Measurements from ENCODE around the gene NDUFAF8.

Gene NDUFAF8

DNA sequence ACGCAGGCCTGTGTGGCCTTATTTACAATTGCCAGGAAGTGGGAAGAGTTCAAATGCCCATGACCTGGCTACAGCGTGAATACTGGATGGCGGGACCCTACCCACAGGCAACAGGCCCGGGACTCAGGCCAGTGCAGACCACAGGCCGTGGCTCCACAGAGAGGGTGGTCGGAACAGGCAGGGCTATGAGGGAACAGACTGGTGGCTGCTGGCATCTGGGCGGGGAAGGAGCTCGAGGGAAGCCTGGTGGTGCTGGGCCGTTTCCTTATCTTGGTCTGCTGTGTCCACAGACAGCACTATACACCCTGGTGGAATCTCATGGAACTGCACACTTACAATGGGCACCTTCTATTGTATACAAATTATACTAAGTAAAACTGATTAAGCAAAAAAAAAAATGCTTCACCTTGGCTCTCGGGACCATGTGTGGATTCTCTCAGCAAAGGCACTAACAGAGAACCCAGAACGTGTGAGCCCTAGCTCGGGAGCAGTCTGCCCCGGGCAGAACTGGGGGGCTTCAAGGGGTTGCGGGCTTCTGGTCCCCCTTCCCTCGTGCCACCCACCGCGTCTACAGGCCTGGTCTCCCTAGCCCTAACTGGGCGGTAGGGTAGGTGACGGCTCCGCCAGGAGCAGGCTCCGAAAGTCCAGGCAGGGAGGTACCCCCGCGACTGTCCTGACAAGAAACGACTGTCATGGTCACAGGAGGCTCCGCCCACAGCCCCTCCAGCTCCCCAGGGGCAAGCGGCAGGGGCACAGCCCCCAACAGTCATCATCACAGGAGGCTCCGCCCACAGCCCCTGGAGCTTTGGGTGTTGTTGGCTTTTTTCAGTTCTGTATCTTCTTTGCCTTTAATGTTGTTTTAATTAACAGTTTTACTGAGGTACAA is 38.2 kb upstream of the NDUFAF8 start:
- peak; percentile 76 for DNase-seq

DNA sequence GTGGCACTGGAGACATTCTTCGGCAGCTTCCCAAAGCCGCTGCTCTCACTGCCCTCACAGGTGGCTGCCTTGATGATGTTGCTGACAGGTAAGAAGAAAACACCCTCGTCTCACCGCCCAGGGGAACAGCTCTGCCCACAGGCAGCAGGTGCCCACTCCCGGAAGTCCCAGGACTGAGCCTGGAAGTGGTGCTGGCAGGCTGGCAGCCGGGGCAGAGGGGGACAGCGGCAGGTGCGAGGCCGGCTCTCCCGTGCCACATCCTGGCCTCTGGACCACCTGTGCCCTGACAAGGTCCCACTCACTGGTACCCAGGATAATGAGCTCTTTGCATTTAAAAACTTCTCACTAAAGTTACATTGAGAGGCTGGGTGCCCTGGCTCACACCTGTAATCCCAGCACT is 36.8 kb upstream of the NDUFAF8 start:
- DNase-seq: no peak

DNA sequence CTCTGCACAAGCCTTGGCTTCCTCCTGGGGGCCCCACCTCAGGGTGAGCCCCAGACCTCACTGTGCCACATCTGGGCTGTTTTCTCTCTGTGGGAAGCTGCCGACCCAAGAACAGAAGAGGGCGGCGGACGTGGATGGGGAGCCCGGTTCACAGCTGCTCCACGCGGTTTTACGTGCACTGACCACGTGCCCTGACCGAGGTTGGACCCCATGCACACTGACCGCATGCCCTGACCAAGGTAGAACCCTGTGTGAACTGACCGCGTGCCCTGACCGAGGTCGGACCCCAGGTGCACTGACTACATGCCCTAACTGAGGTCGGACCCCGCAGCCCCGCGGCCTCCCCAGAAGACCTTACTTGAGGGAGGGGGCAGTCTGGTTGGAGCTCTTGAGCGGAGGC is 36.0 kb upstream of the NDUFAF8 start:
- DNase-seq: no peak

DNA sequence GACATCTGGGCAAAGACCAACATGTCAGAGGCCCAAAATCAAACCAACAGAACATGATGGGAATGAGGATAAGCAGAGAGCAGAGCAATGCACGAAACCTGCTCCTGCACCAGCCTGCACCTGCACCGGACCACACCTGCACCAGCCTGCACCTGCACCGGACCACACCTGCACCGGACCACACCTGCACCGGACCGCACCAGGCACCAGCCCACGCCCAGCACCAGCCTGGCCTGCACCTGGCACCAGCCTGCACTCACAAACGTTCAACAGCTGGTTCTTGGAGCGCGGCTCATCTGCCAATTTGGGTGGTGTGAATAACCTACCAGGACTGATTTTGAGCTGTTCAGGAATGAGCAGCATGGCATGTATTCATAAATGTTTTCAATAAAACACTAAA is 34.5 kb upstream of the NDUFAF8 start:
- no peak for DNase-seq

DNA sequence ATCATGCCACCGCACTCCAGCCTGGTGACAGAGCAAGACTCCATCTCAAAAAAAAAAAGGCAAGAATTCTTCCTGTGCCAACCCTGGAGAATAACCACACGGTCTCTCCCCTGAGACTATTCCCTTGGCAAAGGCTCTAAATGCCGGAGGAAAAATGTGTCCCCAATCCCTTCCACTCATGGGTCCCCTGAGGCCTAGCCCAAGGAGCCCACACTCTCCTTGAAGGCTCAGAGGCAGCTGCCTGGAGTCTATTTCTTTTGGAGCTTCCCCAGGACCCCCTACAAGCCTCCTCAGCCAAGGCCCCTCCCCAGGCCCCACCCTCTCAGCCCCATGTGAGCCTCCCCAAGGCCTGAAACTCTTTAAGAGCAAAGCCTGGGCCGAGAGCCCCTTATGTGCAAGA is 33.0 kb upstream of the NDUFAF8 start:
- no peak for DNase-seq

DNA sequence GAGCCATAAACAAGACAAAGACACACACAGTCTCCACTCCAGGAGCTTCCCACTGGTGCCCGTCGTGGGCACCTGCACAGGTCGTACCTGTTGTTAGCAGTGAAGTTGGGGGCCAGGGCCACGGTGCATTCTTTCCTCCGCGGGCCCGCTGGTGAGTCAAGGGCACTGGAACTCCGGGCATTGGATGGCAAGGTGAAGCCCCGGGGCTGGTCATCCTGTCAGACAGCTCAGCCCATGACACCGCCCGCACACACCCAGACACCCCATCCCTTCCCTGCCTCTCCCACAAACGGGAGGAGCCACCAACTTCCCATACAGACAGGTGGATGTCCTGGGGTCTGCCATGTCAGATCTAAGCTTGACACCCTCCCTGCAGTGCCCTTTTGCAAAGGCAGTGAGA is 32.5 kb upstream of the NDUFAF8 start:
- DNase-seq: no peak

DNA sequence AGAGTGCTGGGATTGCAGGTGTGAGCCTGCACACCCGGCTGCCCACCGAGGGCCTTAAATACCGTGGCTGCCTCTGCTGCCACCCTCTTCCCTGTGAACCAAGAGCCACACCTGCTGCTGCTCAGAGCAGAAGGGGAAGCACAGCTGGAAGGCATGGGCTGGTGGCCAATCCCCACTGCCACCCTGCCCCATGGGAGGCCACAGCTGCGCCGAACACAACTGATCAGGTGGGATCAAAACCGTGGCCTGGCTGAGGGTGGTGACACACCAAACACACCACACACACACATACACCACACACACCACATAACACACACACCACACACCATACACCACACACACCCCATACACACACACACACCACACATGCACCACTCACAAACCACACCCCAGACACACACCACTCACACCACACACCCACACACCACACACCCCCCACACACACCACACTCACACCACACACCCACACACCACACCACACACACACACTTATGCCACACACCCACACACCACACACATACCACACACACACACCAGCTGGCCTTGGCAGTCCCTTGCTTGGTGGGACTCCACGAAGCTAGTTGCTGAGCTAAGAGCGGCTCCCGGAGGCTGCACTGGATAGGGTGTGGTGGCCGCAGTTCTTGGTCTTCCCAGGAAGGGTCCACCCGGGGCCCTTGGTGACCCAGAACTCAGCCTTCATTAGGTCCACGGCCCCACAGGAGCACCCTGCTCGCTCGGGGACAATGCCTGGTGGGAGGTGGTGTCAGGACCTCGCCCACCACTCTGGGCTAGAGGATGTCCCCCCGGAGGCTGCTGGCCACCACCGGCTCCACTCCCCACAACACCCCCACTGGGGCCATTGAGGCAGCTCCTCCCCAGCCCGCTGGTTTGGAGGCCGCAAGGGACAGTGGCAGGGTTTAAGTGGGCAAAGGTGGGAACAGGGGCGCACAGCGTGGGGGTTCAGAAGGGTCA is 31.2 kb upstream of the NDUFAF8 start:
- peak; percentile 80 for DNase-seq

DNA sequence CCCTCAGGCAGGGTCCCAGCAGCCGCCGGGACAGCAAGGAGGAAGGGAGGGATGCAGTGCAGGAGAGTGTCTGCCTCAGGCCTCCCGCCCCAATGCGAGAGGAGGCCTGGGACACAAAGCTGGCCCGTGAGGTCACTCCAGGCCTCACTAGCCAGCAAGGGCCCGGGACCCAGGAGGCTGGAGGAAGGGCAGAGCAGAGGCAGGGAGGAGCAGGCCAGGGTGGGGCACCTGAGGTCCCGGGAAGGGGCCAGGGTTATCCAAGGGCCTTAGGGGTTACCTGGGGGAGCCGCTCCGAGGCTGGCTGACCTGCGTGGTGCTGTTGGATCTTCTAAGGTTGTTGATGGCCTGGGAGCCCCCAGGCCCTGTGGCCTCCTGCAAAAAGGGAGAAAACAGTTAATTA is 30.5 kb upstream of the NDUFAF8 start:
- DNase-seq: no peak

DNA sequence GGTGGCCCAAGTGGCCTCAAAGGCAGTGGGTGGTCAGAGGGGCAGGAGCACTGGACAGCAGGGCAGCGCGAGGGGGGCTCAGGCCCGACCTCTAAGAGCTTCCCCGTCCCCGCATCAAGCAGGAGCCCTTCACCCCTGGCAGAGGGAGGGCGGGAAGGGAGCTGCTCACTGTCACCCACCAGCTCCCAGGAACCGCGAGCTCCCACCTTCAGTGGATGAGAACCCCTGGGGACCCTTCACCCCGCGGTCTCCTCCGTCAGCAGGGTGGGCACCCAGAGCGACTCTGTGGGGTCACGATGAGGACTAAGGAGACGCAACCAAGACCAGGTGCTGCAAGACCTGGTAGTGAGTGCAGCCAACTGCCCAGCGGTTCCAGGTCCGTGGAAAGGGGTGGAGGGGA is 30.0 kb upstream of the NDUFAF8 start:
- no peak for DNase-seq

DNA sequence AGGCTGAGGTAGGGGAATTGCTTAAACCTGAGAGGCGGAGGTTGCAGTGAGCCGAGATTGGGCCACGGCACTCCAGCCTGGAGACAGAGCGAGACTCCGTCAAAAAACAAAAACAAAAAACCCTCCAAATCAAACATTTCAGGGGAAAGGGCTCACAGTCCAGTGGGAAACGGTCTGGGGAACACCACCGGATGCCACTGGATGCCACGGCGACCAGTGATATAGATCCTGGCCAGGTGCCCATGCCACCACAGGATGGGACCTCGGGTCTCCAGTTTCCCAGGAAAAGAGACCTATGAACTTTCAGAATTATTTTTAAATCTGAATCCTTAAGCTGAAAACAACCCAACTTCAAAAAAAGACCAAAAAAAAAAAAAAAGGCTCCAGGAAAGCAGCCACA is 28.7 kb upstream of the NDUFAF8 start:
- no peak for DNase-seq

DNA sequence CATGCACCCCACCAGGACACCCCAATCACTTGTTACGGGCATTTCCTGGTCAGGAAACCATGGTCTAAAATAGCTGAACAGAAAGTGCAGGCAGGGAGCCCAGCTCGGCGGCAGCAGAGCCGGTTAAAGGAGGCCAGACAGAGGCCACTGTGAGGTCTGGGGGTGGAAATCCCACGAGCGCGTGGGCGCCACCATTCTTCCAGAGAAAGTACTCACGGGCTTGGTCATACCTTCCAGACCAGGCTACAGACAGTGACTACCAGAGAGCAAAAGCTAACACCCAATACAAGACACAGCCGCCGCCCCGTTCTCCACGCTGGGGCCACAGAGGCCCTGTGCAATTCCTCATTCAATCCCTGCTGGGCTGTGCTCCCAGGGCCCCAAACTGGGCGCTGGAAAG is 28.2 kb upstream of the NDUFAF8 start:
- DNase-seq: no peak

DNA sequence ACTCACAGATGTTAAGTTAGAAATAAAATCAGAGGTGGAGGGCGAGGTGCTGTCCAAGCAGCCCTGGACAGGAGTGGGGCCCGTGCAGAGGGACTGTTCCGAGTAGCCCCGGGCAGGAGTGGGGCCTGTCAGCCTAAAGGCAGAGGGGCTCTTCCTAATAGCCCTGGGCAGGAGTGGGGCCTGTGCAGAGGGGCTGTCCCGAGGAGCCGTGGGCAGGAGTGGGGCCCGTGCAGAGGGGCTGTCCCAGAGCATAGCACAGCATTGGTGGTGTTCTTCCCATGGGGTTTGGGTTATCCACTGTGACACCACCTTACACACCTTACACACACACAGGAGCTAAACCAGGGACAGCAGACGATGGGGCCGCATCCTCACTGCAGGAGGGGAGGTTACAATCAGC is 26.8 kb upstream of the NDUFAF8 start:
- no peak for DNase-seq

DNA sequence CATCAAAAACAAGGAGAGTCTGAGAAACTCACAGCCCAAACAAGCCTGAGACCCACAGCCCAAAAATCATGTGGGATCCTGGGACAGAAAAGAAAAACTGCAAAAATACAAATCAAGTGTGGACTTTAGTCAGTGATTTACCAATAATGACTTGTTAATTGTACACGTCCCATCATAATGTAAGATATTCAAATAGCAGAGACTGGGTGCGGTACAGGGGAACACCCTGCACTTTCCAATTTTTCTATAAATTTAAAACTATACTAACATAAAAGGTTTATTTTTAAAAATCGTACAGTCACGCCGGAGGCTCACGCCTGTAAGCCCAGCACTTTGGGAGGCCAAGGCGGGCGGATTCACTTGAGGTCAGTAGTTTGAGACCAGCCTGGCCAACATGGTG is 25.1 kb upstream of the NDUFAF8 start:
- DNase-seq: no peak

DNA sequence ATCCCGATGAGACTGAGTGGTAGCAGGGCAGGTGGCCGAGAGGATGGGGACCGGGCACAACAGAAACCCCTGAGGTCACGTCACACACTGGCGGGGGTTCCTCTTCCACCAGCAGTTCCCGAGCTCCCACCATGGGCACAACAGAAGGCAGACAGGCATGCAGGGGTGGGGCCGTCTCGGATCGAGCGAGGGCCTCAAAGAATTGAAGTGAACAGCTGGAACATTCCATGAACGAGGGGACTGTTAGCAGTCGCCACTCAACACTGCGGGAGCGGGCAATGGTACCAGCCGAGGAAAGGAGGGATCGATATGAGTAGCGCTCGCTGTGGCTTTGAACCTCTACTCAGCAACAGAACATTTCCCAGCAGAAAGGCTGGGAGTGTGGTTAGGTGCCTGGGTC is 21.6 kb upstream of the NDUFAF8 start:
- DNase-seq: no peak

DNA sequence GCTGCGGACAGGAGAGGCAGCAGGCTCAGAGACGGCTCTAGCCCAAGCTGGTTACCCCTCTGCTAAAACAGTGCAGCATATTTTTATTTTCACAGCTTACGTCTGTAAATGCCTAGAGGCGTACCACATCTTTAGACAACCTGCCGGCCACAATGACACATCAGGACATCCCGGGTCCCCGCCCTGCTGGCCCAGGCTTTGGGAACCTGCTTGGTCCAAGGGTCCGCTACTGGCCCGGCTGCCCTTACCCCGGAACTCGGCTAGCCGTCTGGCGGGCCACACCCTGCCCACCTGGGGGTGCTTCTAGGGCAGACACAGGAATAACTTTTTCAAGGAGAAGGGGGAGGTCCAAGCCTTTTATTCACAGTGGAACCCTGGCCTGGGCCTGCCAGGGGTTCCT is 20.7 kb upstream of the NDUFAF8 start:
- no peak for DNase-seq

DNA sequence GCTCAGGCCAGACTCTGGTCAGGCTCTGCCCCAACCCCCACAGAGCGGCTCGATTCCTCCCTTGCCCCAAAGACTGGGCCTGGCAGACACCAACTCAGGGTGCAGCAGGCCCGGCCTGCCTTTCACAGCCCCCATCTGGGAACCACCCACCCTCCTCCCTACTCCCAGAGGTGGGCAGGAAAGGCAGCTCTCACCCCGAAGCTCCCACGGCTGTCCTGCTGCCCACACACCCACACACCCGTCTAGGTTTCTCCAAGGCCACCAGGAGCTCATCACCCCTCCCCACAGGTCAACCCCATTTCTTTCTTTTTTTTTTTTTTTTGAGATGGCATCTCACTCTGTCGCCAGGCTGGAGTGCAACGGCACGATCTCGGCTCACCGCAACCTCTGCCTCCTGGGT is 20.1 kb upstream of the NDUFAF8 start:
- no peak for DNase-seq

DNA sequence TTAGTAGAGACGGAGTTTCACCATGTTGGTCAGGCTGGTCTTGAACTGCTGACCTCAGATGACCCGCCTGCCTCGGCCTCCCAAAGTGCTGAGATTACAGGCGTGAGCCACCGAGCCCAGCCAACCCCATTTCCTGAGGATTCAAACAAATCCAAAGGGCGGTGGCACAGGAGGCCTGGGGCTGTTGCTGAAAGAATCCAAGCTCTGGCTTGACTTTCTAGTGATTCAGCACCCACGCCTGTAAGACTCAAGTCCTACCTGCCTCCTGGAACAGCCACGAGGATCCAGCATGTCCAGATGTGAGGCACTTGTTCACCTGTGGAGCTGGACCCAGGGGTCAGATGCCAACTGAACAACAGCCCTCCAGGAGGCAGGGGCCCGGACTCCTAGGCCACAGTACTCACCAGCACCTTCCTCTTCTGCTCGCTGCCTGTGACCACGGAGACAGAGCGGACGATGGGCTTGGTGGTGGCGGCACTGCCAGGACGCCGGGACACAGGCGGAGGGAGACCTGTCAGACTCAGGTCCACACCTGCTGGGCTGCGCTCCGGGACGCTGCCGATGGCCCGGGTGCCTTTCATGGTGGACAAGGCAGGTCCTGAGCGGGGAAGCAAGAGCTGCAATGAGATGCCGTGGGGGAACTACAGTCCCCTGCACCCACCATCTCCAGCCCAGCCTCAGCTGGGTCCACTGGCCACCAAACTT is 19.5 kb upstream of the NDUFAF8 start:
- DNase-seq: no peak

DNA sequence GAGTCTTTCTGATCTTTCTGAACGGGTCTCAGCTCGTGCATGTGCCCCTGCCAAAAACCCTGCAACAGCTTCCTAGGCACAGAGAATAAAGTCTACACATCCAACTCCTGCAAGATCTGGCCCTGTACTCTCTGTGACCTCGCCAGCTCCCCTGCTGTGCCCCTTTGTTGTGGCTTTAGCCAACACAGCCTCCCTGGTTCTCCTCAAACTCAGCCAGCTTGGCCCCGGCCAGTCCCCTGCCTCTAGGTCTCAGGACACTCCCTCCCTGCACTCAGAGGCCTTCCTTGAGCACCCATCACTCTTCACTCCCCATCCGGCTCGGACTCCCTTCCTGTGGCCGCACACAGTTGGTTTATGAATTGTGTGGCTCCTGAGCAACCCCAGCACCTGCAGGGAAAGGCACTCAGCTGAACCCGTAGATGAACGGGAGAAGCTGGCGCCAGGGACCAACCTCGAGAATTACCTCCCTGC is 17.7 kb upstream of the NDUFAF8 start:
- no peak for DNase-seq

DNA sequence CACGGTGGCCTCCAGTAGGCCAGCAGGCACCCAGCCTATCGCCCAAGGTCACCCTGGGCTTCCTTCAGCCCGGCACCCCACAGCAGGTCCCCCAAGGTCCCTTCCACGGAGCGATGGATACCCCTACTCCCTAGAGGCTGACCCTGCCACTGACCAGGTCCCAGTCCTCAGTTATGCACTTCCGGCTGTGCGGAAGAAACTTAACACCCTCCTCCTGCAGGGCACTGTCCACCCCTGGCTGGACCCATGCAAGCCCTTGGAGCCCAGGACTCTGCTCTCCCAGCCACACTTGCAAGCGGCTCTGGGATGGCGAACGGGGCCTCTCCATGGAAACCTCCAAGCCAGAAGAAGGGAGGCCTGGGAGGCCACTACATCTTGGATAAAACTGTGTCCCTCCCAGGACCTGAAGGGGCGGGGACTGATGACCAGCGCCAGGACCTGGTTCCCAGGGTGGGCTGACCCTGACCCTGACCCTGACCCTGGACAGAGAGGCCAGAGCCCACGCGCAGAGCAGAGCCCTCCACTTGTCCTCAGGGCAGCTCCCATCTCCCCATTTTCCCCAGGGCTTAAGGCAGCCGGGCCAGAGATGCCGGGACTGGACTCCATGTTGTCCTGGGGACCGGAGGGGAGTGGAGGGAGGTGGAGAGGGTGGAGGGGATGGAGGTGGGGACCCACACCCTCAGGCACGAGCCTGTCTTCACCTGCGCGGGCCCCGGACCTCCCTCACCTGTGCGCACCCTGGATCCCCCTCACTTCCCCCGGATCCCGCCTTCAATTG is 17.1 kb upstream of the NDUFAF8 start:
- no peak for DNase-seq

DNA sequence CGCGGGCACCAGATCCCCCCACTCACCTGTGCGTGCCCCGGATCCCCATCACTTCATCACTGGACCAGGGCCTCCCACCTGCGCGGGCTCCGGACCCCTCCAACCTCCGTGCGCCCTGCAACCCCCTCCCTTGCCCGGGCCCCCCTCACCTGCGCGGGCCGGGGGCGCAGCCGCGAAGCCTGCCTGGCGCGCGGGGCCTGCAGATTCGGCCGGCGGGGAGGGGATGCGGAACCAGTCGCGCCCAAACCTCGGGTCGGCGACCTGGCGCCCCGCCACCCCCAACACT is 16.6 kb upstream of the NDUFAF8 start:
- DNase-seq: no peak

DNA sequence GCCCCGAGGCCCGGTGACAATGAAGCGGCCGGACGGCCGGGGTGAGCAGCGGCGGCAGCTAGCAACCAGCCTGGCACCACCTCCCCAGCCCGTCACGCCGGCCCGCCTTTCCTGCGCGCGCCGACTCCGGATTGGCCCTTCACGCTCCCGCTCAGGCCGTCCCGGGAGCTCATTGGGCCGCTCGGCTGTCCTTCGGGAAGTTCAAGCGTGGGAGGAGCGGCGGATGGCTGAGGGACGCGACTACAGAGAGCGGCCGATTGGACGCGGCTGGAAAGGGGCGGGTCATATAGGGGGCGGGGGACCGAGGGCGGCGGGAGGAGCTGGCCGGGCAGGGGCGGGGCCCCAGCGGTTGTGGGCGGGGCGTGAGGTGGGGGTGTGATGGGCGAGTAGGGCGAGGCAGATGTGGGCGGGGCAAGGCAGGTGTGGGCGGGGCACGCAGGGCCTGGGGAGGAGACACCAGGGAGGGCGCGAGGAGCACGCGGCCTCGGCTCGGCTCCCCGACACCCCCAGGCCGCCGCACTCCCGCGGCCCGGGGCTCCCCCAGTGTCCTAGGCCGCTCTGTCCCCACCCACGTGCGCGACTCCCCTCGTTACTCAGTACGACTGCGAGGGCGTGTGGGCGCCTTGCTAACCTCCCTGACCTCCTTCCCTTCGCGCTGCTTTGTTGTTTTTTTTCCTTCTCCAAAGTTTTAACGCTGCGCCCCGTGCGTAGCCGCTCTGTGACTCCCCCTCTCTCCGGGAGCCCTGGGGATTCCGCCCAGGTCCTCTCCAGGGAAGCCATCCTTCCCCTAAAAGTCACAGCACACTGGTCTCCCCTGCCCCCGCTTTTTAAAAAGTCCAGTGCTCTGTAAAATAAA is 16.0 kb upstream of the NDUFAF8 start, which contains the start of gene CEP131:
CEP131 (minus strand) TSS at position 60 of the 856 bp plus-strand sequence. CDS start 2,909 bp downstream, outside the sequence.
- peak; percentile 99 for DNase-seq

DNA sequence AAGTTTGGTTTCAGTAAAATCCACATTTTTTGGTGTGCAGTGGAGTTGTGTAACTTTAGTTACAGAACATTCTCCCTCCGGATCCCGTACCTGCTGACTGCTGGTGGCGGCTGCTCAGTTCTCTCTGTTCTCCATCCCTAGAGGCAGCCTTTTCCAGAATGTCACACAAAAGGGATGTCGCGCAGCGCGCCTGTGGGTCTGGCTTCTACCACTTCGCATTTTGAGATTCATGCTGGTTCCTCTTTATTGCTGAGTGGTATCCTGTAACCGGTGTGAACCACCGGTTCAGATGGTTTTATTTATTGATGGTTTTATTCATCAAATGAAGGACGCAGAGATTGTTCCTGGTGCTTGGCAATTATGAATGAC is 15.4 kb upstream of the NDUFAF8 start:
- DNase-seq: no peak
